NCI-H460 (cell line): ENCODE data around the gene PLEKHH2. TPM values are rescaled to one million over a fixed set of nuclear protein-coding genes. Genes with fewer than 3 reads are reported as not detected.
"Not testable (repeated sequence)": the region's sequence is repeated elsewhere in the genome, so short reads cannot be mapped to it uniquely, and the experiment has no call there.

ENCODE experiments used
- DNase-seq: peaks from one replicate; pipeline ENCODE4 v3.0.0-alpha.2; 2016; ENCODE audit warnings: low read depth; ENCODE audit errors: extremely low read depth
- total RNA-seq: library from RNA; depleted of rRNA; stranded (reverse); fragments of >200 nt; shearing (Covaris generic); gene quantifications from 2 replicates; pipeline ENCODE4 v1.2.3, GENCODE V29; 2014

PLEKHH2 gene
- total RNA-seq, 1 experiment from 2014 or later: 2.1 TPM

DNA sequence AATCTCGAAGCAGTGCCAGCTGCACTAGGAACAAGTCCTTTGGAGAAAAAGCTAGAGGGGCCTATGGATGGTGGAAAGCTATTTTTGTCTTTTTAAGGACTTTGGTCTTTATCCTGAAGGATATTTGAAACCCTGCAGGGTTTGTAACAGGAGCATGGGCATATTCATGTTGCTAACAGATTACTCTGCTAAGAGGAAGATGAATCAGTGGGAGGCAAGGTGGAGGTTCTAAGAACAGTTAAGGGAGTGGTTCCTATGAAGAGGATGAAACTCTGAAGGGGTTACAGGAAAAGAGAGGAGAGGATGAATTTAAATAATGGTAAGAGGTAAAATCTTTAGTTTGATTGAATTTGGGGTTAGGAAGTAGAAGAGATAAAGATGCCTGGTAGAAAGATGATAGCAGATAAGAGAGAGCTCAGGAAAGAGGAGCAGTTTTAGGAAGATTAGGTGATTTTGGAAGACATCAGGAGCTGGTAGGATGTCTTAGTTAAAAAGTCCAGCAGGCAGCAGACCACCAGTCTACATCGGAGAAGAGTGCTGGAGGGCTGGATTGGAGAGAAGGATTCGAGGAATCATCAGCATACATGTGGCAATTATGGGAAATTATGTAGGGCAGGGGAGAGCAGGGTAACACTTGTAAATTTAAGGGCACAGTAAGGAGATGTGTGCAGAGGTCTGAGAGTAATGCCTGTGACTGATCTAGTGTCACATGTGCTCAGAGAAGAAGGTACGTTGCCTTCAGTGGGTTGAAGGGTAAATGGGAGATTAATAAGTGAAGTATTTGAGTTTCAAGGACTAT lies 78.4 kb downstream of the PLEKHH2 start:
- DNase-seq: no peak

DNA sequence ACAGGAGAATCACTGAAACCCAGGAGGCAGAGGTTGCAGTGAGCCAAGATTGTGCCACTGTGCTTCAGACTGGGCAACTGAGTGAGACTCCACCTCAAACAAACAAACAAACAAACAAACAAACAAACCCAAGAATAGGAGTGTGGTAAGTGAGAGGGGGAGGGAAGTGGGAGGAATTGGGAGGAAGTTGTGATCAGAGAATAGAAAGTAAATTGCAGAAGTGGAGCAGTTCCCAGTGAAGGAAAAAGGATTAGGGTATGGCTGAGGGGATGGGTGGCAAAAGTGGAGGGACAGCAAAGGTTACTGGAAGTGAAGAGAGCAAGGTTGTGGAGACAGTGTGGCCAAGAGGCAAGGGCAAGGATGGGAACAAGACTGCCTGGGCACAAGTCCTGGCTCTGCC lies 80.3 kb downstream of the PLEKHH2 start:
- no peak for DNase-seq

DNA sequence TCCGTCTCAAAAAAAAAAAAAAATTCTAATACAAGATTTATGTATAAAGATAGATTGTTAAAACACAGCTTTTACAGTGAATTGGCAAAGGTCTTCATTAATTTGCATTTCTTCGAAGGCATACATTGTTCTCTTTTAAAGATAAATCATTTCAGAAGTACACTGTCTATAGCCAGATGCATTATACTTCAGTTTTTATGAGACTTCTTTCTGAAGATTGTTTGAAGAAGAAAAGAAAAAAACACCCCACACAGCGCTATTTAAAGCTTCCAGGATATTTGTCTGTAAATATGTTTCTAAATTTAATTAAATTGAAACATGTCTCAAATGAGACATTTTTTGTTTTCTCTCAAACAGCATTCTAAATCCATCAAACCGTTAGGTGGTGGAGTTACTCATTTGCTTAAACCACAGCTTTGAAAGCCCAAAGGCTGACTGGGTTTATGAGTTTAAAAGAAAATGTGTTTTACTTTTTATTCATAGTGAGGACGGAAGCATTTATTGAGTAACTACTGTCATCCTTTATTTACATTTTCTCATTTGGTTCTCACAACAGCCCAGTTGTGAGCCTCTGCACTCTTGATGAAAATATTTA lies 81.6 kb downstream of the PLEKHH2 start:
- DNase-seq: no peak

DNA sequence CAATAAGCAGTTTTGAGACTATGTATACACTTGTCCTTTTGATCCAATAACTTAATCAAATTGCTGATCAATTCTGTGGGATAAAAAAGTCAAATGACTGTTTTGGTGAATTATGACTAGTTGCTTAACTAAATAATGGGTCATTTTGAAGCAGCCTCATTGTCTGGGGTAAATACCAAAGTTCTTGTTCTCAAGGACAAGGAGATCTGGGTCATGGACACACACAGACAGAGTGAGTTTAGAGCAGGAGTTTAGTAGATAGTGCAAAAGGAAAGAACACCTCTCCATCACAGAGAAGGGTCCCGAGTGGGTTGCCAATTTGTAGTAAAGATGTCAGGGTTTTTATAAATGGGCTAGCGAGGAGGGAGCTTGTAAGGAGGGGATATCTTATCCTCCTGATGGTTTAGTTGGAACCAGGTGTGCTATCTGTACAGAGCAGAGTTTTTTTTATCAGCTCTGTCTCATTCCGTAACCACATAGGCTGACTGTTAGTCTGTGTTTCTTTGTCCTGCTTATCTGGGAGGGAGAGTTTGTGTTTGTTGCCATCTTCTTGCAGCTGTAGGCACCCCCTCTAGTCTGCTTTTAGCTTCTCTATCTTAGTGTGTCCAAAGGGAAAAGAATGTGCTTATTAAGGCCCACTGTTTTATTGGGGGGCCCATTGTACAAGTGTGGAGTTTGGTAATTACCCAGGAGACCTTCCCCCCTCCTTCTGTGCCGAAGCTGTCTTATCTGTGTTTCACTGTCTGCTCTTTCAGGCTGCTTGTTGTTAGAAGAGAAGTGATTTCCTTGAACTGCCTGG lies 87.9 kb downstream of the PLEKHH2 start:
- DNase-seq: no peak

DNA sequence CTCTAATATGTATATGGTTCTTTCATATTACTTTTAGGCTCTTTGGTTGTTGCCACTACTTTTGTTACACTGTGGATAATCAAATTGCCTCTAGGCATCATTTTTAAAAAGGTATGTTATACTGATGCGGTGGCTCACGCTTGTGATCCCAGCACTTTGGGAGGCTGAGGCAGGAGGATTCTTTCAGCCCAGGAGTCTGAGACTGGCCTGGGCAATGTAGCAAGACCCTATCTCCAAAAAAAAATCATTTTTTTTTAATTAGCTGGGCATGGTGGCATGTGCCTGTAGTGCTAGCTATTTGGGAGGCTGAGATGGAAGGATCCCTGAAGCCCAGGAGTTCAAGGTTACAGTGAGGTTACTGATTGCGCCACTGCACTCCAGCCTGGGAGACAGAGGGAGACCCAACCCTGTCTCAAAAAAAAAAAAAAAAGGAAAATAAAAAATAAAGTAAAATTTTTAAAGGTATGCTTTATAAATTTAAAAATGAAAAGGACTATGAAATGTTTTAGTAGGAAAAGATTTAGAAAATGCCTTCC lies 88.7 kb downstream of the PLEKHH2 start:
- DNase-seq: no peak

GRCh38 chr2:43726961-43727633 lies 90.0 kb downstream of the PLEKHH2 start:
- DNase-seq: not testable (repeated sequence)

DNA sequence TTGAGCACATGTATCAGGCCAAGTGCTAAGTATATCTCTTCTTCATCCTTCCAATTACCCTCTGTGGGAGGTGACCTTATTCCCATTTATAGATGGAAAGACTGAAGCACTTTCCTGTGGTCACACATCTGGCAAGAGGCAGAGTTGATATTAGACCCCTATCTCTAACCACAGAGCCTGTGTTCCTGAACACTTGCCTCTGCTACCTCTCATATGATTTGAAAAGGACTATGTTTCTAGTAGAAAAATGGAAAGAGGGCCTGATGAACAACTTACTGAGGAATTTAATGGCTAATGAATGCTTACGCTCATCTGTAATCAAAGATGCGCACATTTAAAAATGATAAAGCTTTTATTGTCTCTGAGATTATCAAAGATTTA lies 90.6 kb downstream of the PLEKHH2 start:
- no peak for DNase-seq

- no peak for DNase-seq
Observed at GRCh38 chr2:43729491-43730174, 92.6 kb downstream of the PLEKHH2 start.

GRCh38 chr2:43731211-43731610 lies 94.2 kb downstream of the PLEKHH2 start:
- no peak for DNase-seq

DNA sequence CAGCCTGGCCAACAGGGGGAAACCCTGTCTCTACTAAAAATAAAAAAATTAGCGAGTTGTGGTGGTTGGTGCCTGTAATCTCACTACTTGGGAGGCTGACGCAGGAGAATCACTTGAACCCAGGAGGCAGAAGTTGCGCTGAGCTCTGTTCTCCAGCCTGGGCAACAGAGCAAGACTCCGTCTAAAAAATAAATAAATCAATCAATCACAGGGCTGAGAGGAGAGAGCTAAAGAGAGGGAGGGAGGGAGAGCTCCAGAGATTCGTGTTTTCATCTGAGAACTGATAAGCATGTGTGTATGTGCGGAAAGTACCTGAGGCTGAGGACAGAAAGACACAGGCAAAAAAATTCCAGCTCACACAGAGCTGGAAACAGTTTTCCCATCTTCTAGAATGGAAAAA lies 99.6 kb downstream of the PLEKHH2 start:
- no peak for DNase-seq

- DNase-seq: no peak
Observed at GRCh38 chr2:43737097-43737854, 100.2 kb downstream of the PLEKHH2 start.

GRCh38 chr2:43737855-43738254 lies 100.8 kb downstream of the PLEKHH2 start:
- no peak for DNase-seq

DNA sequence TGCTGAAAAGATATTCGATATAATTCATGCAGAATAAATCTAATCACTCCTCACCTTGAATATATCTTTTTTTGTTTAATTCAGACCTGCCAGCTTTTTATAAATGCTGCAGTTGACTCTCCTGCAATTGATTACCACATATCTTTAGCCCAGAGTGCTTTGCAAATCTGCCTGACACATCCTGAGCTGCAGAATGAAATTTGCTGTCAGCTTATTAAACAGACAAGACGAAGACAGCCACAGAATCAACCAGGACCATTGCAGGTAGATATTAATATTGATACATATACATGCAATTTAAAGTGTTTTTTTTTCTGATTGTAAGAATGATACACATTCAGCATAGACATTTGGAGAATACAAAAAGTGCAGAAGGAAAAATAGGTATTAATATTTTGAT lies 101.2 kb downstream of the PLEKHH2 start:
- DNase-seq: no peak

DNA sequence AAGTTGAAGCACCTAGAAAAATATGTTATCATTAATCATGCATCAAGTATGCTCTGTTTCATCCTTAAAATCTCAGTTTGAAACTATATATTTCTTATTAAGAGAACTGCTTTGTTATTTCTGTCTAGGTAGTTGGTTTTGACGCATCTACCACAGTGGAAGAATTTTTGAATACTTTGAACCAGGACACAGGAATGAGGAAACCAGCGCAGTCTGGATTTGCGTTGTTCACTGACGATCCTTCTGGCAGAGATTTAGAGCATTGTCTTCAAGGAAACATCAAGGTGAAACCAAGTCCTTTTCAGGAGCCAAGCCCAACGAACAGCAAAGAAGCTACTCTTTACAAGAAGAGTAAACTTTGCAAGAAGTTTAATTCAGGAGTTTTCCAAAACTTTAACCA lies 106.6 kb downstream of the PLEKHH2 start:
- no peak for DNase-seq

GRCh38 chr2:43745457-43745856 lies 108.4 kb downstream of the PLEKHH2 start:
- no peak for DNase-seq

DNA sequence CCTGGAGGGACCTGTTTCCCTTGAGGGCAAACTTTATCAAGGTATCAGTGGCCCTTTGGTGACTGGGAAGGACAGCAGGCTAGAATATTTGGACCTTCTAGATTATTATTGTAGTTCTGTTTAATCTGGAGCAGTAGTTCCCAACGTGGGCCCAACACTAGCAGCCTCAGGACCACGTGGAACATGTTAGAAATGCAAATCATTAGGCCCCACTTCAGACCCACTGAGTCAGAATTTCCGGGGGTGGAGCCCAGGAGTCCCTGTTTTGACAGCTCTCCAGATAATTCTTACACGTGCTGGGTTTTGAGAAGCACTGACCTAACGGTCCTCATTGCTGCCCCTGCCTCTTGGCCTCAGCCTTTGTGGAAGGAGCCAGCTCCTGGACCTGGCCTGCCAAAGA lies 111.3 kb downstream of the PLEKHH2 start:
- DNase-seq: no peak

DNA sequence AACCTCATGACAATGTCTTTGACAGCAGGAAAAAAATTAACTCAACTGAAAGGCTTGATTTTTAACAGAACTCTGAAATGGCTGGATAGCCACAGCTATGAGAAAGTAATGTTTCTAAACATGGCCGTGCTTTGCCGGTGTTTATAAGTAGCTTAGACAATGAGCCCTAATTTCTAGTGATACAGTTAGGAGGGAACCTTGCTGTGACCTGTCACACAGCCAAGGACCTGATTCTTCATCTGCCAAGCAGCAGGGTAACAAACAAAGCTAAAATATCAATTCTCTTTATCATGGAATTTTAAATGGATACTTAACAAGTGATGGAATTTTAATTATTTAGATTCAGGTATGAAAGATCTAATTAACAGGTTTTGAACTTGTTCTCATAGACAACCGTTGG lies 112.5 kb downstream of the PLEKHH2 start:
- no peak for DNase-seq

DNA sequence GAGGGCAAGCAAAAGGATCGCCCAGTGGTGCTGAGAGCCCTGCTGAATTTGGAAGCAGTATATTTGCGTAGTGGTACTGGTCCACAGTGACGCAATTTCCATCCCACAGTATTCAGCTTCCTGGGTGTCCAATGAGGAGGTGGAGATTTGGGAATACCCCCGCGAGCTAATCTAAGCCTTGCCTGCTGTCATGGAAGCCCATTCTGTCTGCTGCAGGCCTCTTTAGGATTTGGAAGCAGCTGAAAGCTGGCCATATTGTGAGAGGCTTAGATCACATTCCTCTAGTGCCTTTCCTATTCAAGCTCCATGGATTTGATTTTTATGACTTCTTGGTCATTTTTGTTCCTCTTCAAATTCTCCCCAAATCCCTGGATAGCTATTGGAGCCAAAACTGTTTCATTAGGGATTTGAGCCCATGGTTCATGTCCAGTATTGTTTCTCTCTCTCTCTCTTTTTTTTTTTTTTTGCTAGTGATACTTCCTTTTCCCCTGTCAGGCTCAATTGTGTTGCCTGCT lies 114.5 kb downstream of the PLEKHH2 start:
- no peak for DNase-seq

GRCh38 chr2:43752302-43752701 lies 115.2 kb downstream of the PLEKHH2 start:
- no peak for DNase-seq
